ENCODE results near the gene DALRD3. TPM values are rescaled to one million over a fixed set of nuclear protein-coding genes. Genes with fewer than 3 reads are reported as not detected.

The DALRD3 gene
- polyA plus RNA-seq, 2 of the 4 experiments (the other 2 are of a cell fraction), result 20.5 to 35.8 TPM

GRCh38 chr3:48979451-48979850, 38.9 kb downstream of the DALRD3 start:
- no peaks in the 10 kb centered on the region for H3K9me3 ChIP-seq
- no peak for ATAC-seq
- TF ChIP-seq RFX5 (IDR thresholded peaks at IDR 0.05) (no peak), HOXB13 (CRISPR knock-in tag; IDR thresholded peaks at IDR 0.05; ENCODE audit: low read depth) (no peak), HOXB5 (CRISPR knock-in tag; IDR thresholded peaks at IDR 0.05) (no peak), USF2 (IDR thresholded peaks at IDR 0.05) (no peak), TFCP2L1 (CRISPR knock-in tag; IDR thresholded peaks at IDR 0.05) (no peak), POLR2A (IDR thresholded peaks at IDR 0.05; ENCODE audit: low read length) (no peak), ATOH8 (CRISPR knock-in tag; IDR thresholded peaks at IDR 0.05; ENCODE audit: low read depth) (no peak), BCL3 (IDR thresholded peaks at IDR 0.05) (no peak), RARB (CRISPR knock-in tag; IDR thresholded peaks at IDR 0.05) (no peak), JUN (IDR thresholded peaks at IDR 0.05) (no peak), ESRRA (IDR thresholded peaks at IDR 0.05; ENCODE audit: borderline replicate concordance, low read length) (no peak), CHD4 (IDR thresholded peaks at IDR 0.05; ENCODE audit: borderline replicate concordance) (no peak), POLR2AphosphoS2 (conservative IDR thresholded peaks at IDR 0.05; ENCODE audit: low read length) (no peak), RNF2 (IDR thresholded peaks at IDR 0.05; ENCODE audit: borderline replicate concordance, low read depth) (no peak)
- ChIA-PET POLR2A (no interaction called here), CTCF (interaction anchor here (1.0 kb wide), 1 partner anchor 8 kb away, joined by 3 read pairs; no protein-coding TSS in a partner anchor)
- no peak for DNase-seq (ENCODE audit: low read depth in 1 of 2, low spot score in 1 of 2)
- 96% methylated on average over 3 of the region's 3 CpGs for WGBS (ENCODE audit: missing lambda C conversion rate)
- H3K4me3 ChIP-seq, result no peak overlapping the region
- no peaks in the 10 kb centered on the region for H3K4me1 ChIP-seq
- H3K27ac ChIP-seq, result no peak overlapping the region
- FAIRE-seq, result no peak
- no peak overlapping the region for H3K4me2 ChIP-seq

GRCh38 chr3:48974076-48974864, 44.1 kb downstream of the DALRD3 start:
- H3K4me2 ChIP-seq, result no peak overlapping the region
- ChIA-PET CTCF (interaction anchor here (1.3 to 3.1 kb wide), 3 partner anchors 13 to 39 kb away, joined by 4 to 10 read pairs (median 4); no protein-coding TSS in a partner anchor), POLR2A (no interaction called here)
- no peak overlapping the region for H3K4me3 ChIP-seq
- ATAC-seq (no peak), FAIRE-seq (no peak), DNase-seq (ENCODE audit: low read depth in 1 of 2, low spot score in 1 of 2) (no peak)
- H3K4me1 ChIP-seq, result no peaks in the 10 kb centered on the region
- 92% methylated on average over 10 of the region's 10 CpGs for WGBS (ENCODE audit: missing lambda C conversion rate)
- no peak overlapping the region for H3K27ac ChIP-seq
- TF ChIP-seq BHLHE40 (IDR thresholded peaks at IDR 0.05; ENCODE audit: low read depth, low read length) (no peak), HES2 (IDR thresholded peaks at IDR 0.05) (no peak), NR3C1 (IDR thresholded peaks at IDR 0.05) (no peak), POLR2A (IDR thresholded peaks at IDR 0.05; ENCODE audit: low read length) (no peak), MAZ (IDR thresholded peaks at IDR 0.05; ENCODE audit: borderline replicate concordance, low read depth, low read length) (no peak), CBX8 (IDR thresholded peaks at IDR 0.05) (no peak), RFX5 (IDR thresholded peaks at IDR 0.05) (no peak), ZNF302 (CRISPR knock-in tag; IDR thresholded peaks at IDR 0.05) (no peak), CTCF (IDR thresholded peaks at IDR 0.05) (no peak), MYC (IDR thresholded peaks at IDR 0.05; ENCODE audit: borderline replicate concordance, low read length) (no peak), SMC3 (IDR thresholded peaks at IDR 0.05) (no peak), ZFP36 (IDR thresholded peaks at IDR 0.05; ENCODE audit: borderline replicate concordance, partially characterized antibody) (no peak), RCOR1 (IDR thresholded peaks at IDR 0.05; ENCODE audit: low read depth, low read length) (no peak), CHD2 (IDR thresholded peaks at IDR 0.05; ENCODE audit: low read length, partially characterized antibody) (no peak), ZC3H11A (IDR thresholded peaks at IDR 0.05) (no peak), TFCP2L1 (CRISPR knock-in tag; IDR thresholded peaks at IDR 0.05) (no peak), ESRRA (IDR thresholded peaks at IDR 0.05; ENCODE audit: borderline replicate concordance, low read length) (no peak), EP300 (IDR thresholded peaks at IDR 0.05) (no peak), FOXS1 (CRISPR knock-in tag; IDR thresholded peaks at IDR 0.05) (no peak)
- no peaks in the 10 kb centered on the region for H3K9me3 ChIP-seq
